Non-pigmented ciliary epithelial cell (primary cell): ENCODE measurements around the gene KRTAP20-3.

Experiments
- DNase-seq: peaks from one replicate; pipeline ENCODE4 v3.0.0-alpha.2; 2010; ENCODE audit warnings: low read depth

KRTAP20-3 gene

GRCh38 chr21:30684506-30684905, 41.8 kb downstream of the KRTAP20-3 start:
- no peak for DNase-seq

DNA sequence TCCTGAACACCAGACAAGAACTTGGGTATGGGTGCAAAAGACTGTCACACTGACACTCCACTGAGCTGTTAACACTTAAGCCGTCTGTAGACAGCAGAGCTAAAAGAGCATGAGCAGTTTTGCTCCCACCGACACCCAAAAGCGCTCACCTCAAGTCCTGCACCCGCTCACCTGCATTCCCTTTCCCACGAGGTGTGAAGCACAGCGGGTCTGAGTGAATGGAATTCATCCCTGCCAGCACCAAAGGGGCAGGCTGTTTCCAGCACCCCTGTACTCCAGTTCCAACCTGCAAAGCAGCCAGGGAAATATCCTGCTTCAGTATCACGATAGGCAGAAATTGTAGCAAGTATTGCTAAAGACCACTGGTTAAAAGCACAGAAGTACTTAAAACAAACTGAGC, 47.2 kb downstream of the KRTAP20-3 start:
- DNase-seq = no peak
